ENCODE data around the gene DYSF.
A peak's percentile ranks its signal among the peaks of the same experiment; 100 is the strongest.

The DYSF gene

DNA sequence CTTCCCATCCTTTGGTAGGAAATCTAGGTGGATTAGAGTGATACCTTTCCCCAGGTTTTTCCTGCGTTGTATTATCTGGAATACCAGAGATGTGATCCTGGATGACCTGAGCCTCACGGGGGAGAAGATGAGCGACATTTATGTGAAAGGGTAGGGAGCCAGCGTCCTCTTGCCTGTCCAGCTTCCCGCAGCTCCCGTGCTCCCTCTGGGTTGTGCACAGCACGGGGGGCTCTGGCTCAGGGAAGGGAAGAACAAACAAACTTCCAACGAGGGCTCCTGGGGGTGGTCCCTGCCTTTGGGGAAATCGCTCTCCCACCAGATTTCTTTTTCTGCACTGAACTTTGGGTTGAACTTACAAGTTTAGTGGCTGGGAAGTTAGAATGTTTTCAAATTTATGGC is 215.7 kb downstream of the DYSF start:
- H3K4me3 ChIP-seq (ENCODE audit: low read depth, low read length): no peak overlapping the region
- CTCF ChIA-PET: no interaction called here
- no peak for TF ChIP-seq CTCF (IDR thresholded peaks at IDR 0.05; ENCODE audit: insufficient read depth, low read length, missing control alignments)
- no peak for DNase-seq (ENCODE audit: low read depth, low spot score)
- POLR2A ChIA-PET: no interaction called here

GRCh38 chr2:71669628-71670429 is 216.5 kb downstream of the DYSF start:
- no peak for DNase-seq (ENCODE audit: low read depth, low spot score)
- TF ChIP-seq CTCF (IDR thresholded peaks at IDR 0.05; ENCODE audit: insufficient read depth, low read length, missing control alignments): no peak
- CTCF ChIA-PET: no interaction called here
- POLR2A ChIA-PET: no interaction called here
- H3K4me3 ChIP-seq (ENCODE audit: low read depth, low read length): no peak overlapping the region

DNA sequence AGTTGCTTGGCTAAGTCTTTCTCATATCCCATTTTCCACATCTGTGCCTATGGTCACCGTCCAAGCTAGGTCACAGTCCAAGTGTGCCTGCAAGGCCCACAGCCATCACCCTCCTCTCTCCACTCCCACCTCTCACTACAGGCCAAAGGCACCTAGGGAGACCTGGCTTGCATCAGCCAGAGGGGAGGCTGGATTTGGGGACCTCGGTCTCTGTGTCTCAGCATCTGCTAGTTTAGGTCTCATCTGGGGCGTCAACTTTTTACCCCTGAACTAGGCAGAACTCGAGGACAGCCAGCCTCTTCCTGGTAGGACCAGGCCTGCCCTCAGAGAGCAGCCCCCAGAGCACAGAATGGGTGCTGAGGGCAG is 217.1 kb downstream of the DYSF start:
- H3K4me3 ChIP-seq (ENCODE audit: low read depth, low read length): no peak overlapping the region
- POLR2A ChIA-PET: no interaction called here
- CTCF ChIA-PET: no interaction called here
- no peak for TF ChIP-seq CTCF (IDR thresholded peaks at IDR 0.05; ENCODE audit: insufficient read depth, low read length, missing control alignments)
- no peak for DNase-seq (ENCODE audit: low read depth, low spot score)

GRCh38 chr2:71671203-71671854 is 218.0 kb downstream of the DYSF start:
- ChIA-PET POLR2A (no interaction called here), CTCF (interaction anchor here (1.0 kb wide), 1 partner anchor 127 kb away, joined by 4 read pairs; no protein-coding TSS in a partner anchor)
- no peak for TF ChIP-seq CTCF (IDR thresholded peaks at IDR 0.05; ENCODE audit: insufficient read depth, low read length, missing control alignments)
- H3K4me3 ChIP-seq (ENCODE audit: low read depth, low read length): no peak overlapping the region
- no peak for DNase-seq (ENCODE audit: low read depth, low spot score)

- peak; percentile 20 for TF ChIP-seq CTCF (IDR thresholded peaks at IDR 0.05; ENCODE audit: insufficient read depth, low read length, missing control alignments)
- no peak for DNase-seq (ENCODE audit: low read depth, low spot score)
- ChIA-PET CTCF (interaction anchor here (1.0 to 1.2 kb wide), 4 partner anchors 63 to 127 kb away, joined by 3 to 5 read pairs (median 4); no protein-coding TSS in a partner anchor), POLR2A (no interaction called here)
- H3K4me3 ChIP-seq (ENCODE audit: low read depth, low read length): no peak overlapping the region
These were observed 218.8 kb downstream of the DYSF start for GRCh38 chr2:71671895-71672825.

All from AG04449 (cell line).